NCI-H2171 (cell line): ENCODE data around the gene CHST11.

Experiments
- DNase-seq: peaks from one replicate; lab custom pipeline; 2025; lab: John Stamatoyannopoulos, UW

Gene CHST11

DNA sequence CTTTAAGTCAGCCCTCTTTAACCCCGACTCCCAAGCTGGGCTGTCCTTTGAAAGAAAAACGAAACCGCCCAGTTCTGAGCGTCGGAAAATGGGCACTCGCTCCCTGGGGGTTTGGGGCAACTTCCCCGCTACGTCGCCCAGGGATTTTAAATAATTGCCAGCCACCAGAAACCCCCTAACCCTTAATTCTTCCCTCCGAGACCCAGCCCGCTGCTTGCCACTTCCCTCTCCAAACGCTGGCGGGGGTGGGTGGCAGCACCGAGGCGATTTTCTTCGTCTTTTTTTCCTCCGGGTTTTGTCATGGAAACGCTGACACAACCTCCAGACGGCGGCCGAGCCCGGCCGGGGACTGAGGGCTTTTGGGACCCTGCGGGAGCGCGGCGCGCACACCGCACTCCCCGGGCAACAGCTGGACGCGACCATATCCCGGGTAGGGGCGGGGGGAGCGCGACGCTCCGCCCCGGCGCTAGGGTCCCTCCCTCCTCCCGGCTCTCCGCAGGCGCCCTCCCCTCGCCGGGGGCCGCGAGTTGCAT lies at the start of gene CHST11:
Gene CHST11, plus strand, starts transcription at position 532 of the 533 bp plus-strand sequence.
- peak; percentile 76 for DNase-seq

DNA sequence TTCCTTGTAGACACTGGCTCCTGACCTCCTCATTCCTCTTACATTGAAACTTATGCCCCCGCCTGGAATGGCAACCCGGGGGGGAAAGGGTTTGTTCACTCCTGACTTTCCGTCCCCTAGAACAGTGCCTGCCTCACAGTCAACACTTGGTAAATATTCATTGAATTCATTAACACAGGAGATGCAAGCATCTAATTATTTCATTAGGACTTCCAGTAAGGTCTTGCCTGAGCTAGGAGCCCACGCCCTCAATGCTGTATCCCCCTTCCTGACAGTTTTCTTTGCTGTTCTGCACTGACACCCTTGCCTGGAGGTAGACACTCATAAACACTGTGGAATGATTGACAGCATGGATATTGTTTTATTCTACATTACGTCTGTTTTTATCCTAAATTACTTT lies 49.3 kb upstream of the CHST11 start:
- no peak for DNase-seq

DNA sequence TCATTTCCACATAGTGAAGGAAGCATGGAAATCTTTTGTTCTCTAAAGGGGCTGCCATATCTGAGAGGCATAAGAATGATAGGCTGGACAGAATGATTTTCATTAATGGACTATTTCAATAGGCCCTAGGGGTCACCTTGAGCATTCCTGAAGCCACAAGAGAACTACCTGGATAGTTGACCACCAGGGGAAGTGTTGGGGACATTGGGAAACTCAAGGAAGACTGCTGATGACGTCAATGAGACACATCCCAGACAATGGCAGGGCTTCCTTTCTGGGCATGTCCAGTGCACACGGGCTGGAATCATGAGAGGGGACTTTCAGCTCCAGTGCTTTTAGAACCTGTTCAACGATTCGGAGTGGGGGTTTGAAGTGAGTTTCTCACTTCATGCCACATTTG lies 48.8 kb upstream of the CHST11 start:
- DNase-seq, result no peak

DNA sequence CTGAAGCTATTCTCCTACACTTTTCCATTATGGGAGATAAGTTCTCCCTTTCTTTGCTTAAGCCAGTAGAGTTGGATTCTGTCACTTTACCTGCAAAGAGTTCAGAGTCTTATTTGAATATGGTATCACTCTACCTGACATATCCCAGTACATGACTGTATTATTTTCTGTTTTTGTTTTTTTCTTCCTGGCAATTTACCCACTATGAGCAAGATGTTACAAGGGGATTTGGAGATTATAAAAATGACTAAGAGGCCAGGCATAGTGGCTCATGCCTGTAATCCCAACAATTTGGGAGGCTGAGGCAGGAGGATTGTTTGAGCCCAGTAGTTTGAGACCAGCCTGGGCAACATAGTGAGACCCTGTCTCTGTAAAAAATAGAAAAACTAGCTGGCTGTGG lies 46.4 kb upstream of the CHST11 start:
- no peak for DNase-seq

DNA sequence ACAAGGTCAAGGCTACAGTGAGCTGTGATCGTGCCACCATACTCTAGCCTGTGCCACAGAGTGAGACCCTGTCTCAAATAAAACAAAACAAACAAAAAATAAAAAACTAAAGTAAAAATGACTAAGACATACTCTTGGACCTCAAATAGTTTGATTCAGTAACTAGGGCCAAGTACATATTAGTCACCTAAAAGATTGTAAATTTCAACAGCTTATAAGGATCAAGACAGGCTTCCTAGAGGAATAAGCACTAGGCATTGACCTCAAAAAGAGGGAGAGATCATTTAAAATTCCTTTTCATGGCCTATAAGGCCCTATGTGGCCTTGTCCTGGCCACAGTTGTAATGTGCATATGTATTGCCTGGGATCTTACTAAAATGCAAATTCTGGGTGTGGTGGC lies 46.0 kb upstream of the CHST11 start:
- no peak for DNase-seq

DNA sequence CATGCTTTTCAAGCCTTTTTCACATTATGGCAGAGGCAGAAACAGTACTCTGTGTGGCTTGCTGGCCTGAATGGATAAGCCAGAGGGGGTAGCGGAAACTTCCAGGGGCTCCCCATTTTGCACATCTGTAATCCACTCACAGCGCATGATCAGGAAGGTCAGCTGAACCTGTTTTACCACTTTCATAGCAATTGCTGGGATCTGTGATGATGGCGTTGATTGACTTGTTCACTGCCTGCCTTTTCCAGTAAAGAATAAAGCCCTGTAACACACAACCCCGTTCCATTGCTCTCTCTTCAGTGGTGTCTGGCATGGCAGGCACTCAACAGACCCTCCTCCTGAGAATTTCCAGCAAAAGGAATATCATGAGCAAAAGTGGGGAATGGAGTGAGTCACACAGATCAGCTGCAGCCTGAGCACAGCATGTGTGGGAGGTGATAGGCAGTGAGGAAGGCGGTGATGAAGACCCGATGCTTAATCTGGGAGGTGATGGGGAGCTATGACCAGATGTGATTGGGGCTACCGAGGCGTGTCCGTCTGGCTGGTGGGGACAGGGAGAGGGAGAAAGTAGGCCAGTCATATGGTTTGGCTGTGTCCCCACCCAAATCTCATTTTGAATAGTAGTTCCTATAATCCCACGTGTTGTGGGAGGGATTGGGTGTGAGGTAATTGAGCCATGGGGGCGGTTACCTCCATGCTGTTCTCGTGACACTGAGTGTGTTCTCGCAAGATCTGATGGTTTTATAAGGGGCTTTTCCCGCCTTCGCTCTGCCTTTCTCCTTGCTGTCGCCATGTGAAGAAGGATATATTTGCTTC lies 44.7 kb upstream of the CHST11 start:
- no peak for DNase-seq

DNA sequence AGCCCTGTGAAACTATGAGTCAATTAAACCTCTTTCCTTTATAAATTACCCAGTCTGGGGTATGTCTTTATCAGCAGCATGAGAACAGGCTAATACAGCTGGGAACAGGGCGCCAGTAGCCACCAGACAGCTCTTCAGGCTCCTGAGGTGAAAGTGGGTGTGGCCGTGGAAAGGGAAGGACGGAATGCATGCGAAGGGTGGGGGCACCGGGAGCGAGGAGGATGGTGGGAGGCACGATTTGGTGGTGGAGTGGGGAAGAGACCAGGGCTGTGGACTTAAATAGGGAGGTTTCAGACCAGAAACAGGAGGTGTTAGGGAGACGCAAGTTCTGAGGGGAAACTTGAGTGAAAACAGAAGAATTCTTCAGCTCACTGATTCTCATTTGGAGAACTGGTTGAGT lies 44.1 kb upstream of the CHST11 start:
- DNase-seq, result no peak

DNA sequence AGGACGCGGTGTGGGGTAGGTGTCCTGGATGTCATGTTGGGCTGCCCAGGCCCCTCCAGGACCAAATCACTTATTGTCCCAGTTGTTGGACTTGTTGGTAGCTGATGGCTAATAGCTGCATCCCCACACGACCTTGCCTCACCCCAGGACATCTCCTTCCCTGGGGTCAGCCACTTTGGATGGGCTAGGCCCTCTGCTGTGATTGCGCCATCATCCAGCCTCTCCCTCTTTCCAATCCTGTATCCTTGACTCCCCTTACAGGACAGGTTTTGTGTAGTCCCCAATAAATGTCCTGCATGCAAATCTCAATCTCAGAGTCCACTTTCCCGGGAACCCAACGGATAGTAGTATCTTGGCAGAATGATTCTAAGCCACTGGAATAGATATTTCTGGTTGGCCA lies 43.4 kb upstream of the CHST11 start:
- no peak for DNase-seq

DNA sequence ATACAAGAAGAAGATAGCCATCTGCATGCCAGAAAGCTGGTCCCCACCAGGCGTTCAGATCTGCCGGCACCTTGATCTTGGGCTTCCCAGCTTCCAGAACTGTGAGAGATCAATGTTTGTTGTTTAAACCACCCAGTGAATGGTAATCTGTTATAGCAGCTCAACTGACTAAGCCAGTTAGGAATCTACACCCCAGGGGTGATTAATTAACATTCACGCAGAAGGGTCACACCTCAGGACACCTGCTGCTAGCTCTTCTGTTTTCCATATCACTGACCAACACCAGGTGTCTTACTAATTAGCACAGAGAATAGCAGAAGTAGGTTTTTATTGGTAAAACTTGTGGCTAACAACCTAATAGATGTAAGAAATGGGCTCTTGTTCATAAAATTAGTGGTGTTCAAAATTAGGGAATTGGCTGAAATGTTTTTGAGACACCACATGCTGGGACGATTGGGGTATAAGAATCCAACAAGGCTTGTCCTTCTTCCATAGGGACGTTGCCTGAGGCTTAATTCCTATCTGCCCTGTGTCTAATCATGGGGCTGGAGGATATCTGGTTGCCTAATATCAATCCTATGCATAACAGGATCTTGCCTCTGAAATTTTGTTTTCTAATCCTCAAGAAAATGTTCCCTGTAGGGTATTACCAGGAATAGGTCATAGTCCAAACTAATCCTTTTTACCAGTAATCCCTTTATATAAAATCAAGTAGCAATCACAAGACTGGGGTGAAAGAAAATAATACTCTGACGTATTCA lies 42.0 kb upstream of the CHST11 start:
- DNase-seq, result no peak

DNA sequence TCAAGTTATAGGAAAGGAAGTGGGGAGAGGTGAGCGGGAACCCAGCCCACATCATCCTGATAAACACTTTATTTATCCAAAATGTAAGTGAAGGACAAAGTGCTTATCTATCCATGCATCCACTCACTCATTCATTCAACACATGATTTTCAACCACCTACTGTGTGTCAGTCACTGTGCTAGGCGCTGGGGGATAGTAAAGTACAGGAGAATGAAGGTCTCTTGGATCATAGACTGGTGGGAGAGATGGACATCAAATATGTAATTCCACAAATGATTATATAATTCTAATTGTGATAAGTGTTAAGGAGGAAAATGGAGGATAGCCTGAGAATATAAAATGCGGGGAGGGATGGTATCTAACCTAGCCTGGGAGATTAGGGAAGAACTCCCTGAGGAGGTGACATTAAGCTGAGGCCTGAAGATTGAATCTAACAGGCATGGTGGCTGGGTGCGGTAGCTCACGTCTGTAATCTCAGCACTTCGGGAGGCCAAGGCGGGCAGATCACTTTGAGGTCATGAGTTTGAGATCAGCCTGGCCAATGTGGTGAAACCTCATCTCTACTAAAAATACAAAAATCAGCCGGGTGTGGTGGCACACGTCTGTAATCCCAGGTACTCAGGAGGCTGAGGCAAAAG lies 41.3 kb upstream of the CHST11 start:
- no peak for DNase-seq

DNA sequence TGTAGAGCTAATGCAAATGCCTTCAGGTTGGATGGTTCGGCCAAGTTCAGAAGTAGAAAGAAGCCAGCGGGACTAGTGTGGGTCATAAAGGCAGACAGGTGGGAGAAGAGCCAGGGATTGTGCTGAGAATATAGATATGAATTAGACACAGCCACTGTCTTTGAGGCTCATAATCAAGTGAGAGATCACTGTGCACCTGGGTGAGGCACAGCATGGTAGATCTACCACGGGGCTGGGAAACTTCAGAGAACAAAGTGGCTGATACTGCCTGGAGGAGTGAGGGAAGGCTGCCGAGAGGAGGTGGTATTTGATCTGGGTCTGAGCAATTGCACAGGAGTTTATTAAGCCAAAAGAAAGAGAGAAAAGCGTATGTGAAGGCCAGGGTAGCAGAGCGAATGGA lies 40.6 kb upstream of the CHST11 start:
- no peak for DNase-seq

DNA sequence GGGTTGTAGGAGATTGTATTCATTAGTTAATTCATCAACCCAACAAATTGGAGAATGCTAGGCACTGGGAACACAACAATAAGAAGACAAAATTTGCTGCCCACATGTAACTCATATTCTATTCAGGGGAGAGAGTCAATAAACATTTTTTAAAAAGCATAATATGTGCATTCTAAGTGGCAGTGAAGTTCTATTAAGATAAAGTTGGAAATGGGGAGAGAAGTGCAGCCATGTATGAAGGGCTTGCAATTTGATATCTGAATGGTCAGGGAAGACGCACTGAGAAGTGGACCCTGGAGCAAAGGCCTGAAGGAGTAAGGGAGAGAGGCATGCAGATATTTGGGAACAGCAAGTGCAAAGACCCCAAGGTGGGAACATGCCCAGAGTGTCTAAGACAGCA lies 40.2 kb upstream of the CHST11 start:
- no peak for DNase-seq

DNA sequence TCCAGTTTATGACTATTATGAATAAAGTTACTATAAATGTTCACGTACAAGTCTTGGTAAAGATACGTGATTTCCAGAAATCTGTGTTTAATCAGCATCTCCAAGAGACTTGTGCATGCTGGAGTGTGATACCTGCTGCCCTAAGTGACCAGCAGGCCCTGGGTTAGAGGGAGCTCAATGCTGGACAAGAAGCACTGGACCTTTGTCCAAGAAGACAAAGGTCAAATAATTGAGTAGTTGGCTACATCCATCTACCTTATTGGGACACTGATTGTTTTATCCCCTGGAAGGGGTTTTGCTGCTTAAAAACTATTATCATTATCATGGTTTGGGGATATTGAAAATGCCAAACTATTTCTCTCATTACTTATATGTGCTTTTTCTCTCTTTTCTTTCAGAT lies 37.0 kb upstream of the CHST11 start:
- no peak for DNase-seq

DNA sequence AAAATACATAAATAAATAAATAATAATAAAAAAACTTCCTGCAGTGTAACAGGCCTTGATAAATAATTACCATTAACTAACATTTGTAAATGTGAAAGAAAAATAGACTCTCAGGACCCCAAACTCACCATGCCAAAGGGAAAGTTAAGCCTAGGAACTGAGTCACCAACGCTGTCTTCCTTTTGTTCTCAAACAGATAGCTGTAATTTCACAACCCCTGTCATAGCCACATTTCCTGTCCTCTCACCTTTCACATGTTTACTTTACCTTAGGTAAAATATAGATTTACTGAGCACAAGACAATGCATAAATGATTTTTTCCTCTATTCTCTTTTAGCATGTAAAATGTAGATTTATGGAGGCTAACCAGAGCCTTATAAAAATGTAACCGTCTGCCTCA lies 35.9 kb upstream of the CHST11 start:
- DNase-seq, result no peak

DNA sequence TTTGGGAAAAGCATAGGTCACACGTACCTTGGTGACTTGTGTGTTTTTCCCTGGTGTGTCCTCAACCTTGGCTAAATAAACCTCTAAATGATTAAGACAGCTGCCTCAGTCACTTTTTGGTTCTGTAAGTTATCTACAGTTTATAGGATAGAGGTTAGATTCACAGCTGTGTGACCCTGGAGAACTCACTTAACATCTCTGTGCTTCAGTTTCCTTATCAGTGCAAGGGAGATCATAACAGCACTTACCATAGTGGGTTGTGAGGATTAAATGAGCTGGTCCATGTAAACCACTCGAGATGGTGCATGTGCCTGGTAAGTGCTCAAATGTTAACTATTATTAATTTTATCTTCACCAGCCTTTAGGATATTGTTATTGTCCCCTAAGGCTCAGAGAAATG lies 35.4 kb upstream of the CHST11 start:
- no peak for DNase-seq

DNA sequence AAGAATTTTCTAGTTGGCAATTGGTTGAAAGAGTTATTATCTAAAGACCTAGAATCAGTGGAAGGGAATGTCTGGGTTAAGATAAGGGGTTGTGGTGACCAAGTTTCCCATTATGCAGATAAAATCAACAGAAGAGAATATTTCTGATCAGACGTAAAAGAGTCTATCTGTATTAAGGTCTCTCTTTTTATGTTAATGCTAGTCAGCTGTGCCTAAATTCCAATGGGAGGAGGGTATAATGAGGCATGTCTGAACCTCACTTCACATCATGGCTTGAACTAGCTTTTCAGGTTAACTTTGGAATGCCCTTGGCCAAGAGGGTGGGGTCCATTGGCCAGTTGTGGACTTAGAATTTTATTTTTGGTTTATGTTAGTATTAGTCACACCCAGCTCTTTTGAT lies 34.3 kb upstream of the CHST11 start:
- DNase-seq, result no peak

DNA sequence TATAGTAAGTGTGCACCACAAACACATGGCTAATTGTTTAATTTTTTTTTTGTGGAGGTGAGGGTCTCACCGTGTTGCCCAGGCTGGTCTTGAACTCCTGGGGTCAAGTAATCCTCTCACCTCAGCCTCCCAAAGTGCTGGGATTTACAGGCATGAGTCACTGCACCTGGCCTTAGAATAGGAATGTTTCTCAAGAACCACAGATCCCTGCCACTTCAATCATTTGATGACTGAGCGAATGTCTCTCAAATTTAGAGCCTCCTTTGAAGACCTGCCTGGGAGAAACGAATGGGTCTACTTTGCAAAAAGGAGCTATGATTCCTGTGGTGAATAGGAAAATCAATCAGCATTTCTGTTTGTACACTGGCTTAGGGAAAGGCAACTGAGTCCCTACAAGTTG lies 33.5 kb upstream of the CHST11 start:
- no peak for DNase-seq

DNA sequence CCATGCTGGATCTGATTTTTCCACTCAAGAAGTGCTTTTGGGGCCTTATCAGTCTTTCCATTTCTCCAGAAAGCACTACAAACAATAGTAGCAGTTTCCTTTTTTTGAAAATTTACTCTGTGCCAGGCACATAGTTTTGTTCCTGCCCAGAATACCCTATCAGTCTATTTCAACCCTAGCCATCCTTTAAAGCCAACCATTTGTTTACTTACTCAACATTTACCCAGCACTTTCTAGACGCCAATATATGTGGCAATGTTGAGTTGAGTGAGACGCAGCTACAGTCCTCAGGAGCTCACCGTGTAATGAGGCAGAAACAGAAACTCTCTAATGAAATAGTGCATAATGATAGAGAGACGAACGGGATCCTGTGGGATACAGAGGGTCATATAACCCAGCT lies 32.9 kb upstream of the CHST11 start:
- no peak for DNase-seq

DNA sequence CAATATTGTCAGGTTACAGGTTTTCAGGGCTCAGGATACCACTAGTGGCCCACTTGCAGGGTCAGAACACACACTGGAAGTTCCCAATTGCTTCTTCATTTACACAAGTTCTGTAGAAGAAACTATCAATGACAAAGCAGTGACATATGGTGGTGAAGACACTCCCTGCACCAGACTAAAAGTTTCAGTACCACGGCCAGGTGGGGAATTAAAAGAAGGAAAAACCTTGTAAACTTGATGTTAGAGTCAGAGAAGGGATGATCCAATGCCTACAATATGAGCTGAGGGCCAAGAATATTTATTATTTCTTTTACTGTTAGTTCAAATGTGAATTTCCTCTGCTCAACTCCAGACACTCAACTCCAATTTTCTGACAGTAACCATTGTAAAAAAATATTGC lies 31.8 kb upstream of the CHST11 start:
- no peak for DNase-seq

DNA sequence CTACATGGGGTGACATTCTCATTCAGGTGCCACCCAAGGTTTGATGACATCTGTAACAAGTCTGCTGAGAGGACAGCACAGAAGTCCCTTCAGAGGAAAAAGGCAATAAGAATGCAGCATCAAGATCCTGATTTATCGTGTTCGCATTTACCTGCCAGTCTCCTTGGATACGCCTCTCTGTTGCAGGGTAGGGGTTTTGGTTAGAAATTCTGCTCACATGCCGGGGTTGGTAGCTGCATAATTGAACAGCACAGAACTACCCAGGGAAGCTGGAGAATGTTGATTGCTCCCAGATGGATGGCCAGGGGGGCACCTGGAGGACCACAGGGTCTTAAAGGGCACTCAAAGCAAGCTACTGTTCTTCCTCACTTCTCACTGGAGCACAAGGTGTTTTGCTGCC lies 31.1 kb upstream of the CHST11 start:
- DNase-seq, result no peak

DNA sequence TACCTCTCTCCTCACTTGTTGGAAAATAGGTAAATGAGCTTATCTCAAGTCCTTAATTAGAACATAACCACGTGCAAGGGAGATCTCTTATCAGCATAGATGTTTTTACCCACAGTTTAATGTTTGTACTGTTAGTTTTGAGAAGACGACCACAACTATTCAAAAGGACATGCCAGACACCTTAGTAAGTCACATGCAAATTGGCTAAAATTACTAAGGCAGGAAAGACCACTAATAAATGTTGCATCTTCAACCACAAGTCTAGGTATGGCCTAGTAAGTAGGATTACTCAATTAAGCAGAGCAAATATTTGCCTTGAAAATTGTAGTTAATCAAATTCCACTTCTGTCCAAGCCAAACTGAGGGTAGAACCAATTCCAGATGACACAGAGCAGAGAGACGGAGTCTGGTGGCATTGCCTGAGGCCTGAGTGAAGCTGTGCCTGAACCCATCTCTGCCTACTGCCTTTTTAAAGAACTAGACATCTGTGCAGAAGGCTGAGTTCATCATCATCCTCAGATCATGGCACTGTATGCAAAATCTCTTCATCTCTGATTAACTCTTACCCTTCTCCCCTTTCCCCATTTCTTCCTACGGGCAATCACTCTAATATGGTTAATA lies 29.7 kb upstream of the CHST11 start:
- DNase-seq, result no peak

DNA sequence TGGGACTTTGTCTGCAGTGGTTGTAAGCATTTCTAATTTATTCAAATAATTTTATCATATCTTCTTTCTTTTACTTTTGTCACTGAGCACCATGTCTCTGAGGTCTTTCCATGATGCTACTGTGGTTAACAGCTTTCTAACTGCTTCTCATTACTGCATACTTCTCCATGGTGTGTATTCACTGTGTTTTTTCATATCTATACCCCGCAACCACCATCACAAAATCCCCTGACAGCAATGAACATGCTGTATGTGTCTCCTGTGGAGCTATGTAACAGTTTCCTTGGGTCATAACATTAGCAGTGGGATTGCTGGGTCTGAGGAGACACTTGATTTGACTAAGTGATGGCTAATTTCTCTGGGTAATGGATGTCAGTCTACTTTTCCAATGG lies 29.2 kb upstream of the CHST11 start:
- no peak for DNase-seq

DNA sequence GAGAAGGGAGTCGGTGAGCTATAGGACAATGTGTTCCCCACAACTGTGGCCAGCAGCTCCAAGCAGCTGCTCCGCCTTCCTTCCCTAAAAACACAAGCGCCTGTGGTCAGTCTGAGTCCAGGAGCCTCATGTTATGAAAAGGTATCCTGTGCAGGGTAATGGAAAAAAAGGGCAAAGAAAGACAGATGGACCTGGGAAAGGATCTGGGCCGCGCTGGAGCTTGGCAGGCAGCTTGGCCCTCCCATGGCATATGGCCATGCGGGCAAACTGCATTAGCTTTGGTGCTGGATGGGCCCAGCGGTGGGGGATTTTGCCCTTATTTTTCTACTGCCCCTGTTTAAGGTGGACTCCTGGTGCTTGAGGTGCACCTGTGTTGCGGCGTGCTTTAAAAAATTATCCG lies 23.7 kb upstream of the CHST11 start:
- DNase-seq, result no peak
